Stimulated activated CD4-positive, alpha-beta T cell treated with anti-CD3 and anti-CD28 coated beads, Interleukin-12 subunit alpha, Interleukin-12 subunit beta, amount 100 ng/mL, for 48 hours (primary cell): ENCODE results near the gene SMCR8.
A peak's percentile ranks its signal among the peaks of the same experiment; 100 is the strongest.

Source experiments
- DNase-seq, 3 donors: peaks; one replicate each; pipeline ENCODE4 v3.0.0-alpha.2; 2020; ENCODE audit warnings: low read depth in 2 of 3, low spot score in 1 of 3

The SMCR8 gene

DNA sequence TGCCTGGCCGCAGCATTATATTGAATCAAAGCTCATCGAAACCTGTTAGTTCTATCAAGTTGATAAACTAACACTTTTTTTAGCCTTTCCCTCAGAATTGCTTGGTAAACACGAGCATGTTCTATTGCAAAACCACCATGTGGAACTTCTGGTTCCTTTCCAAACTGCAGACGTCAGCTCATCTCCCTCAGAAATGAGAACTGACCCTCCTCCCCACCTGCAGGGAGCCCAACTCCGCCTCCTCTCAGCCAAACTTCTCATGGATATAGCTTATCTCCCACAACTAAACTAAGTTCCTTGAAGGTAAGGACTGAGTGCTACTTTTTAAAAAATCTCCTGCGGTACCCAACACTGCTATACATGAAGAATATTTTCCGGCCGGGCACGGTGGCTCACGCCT is 41.5 kb downstream of the SMCR8 start:
- DNase-seq: no peak

DNA sequence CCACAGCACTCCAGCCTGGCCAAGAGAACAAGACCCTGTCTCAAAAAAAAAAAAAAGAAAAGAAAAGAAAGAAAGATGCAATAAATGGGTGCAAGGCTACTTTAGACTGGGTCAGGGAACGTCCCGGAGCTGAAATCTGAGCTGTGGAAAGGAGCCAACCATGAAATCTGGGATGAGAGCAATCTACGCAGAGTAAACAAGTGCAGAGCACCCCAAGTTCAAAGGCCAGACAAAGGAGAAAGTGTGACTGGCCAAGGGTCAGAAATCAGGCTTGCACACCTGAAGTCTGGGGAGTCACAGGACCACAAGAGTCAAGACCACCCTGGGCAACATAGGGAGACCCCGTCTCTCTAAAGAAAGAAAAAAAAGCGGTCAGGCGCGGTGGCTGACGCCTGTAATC is 45.4 kb downstream of the SMCR8 start:
- no peak for DNase-seq

DNA sequence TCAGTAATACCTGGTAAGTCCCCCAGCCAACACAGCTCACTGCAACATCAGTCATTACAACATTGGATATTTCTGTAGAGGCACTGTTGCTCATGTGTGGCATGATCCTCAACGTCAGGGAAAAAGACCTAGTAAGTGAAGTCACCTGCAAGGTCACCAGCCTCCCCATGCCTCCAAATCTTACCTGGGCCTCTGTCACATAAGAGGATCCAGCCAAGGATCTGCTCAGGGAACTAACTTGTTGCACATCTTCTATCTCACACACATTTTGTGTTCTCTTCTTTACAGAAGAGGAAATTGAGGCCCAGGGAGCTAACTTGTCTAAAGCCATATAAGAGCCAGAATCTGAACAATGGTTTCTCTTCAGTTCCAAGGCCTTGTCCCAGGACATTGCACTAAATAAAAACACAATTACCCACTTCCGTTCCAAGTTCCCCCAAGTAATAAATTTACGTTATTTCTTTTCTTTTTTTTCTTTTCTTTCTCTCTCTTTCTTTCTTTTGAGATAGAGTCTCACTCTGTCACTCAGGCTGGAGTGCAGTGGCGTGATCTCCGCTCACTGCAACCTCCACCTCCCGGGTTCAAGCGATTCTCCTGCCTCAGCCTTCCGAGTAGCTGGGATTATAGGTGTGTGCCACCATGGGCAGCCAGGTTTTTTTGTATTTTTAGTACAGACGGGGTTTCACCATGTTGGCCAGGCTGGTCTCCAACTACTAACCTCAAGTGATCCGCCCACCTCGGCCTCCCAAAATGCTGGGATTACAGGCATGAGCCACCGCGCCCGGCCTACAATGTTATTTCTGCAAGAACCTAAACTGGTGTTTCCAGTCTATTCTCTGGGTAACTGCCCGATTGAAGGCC is 47.0 kb downstream of the SMCR8 start:
- no peak for DNase-seq

DNA sequence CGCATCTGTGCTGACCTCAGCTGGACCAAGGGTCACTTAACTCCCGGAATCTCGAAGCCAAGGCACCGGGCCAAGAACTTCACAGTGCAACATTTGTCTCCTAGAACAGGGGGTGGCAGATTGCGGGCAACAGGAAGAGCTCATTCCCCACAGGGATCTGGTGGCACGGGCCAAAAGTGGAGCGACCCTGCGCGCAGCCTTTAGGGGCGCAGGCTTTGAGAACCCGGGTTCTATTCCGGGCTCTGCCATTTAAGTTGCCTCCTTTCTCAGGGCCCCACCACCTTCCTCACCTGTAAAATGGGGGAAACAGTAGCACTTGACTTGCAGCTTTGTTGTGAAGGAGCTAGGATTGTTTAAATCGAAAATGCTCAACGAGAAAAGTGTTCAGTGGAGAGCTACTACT is 47.6 kb downstream of the SMCR8 start:
- DNase-seq: no peak

DNA sequence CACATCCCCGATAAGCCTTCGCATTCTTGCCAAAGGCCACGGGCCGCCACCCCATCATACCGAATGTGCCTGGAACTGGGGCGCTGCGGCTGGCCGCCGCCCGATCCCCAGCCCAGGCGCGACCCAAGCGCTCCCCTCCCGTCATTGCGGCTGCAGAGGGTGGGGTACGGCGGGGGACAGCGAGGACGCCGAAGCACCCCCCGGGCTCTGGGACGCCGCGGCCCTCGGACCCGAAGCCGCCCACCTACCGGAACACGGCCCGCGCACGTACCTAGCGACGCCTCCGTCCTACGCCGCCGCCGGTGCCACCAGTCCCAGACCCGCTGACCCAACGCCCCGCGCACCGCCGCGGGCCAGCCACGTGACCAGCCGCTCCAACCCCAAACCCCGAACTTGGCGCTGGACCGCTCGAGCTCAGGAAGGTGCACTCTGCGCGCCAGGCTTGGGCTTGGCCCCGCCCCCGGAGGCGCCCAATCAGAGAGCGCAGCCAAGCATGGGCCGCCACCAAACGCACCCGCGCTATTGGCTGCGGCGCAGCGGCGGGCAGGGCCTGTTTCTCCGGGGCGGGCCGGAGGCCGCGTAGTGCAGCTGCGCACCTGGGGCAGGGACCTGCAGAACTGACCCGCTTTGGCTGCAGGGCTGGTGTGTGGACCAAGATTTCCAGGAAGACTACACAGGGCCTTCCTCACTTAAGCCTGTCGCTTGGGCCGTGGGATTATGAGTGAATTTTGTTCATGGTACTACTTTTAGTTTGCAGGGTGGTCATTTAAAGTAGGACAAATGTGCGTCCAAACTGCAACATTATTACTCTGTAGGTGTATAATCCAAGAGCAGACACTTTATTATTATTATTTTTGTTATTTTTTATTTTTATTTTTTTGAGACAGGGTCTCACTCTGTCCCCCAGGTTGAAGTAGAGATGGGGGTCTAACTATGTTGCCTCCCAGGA is 48.3 kb downstream of the SMCR8 start, which contains the start of gene SHMT1:
Gene SHMT1 (minus strand): TSS at position 450 of the 949 bp plus-strand sequence. CDS start 7,569 bp downstream, outside the sequence.
- peak; percentile 81 to 91 (median 83) for DNase-seq

DNA sequence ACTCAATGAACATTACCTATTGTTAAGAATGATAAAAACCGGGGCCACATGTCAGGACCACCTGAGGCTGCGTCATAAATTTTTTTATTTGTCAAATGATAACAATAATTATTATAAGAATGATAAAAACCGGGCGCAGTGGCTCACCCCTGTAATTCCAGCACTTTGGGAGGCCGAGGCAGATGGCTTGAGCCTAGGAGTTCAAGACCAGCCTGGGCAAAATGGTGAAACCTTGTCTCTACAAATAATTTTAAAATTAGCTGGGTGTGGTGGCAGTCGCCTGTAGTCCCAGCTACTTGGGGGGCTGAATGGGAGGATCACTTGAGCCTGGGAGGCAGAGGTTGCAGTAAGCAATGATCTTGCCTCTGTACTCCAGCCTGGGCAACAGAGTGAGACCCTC is 49.1 kb downstream of the SMCR8 start:
- no peak for DNase-seq

DNA sequence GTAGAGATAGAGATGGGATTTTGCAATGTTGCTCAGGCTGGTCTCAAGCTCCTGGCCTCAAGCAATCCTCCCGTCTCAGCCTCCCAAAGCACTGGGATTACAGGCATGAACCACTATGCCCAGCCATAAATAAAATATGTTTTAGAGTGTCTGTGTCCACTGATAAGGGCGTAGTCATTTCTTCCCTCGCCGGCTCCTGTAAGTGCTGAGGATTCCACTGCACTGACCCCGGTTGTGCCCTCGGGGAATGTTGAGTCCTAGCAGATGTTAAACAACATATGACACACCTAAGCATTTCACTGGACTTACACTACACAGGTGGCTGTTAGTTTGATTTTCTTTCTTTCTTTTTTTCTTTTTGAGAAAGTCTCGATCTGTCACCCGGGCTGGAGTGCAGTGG is 53.9 kb downstream of the SMCR8 start:
- no peak for DNase-seq

DNA sequence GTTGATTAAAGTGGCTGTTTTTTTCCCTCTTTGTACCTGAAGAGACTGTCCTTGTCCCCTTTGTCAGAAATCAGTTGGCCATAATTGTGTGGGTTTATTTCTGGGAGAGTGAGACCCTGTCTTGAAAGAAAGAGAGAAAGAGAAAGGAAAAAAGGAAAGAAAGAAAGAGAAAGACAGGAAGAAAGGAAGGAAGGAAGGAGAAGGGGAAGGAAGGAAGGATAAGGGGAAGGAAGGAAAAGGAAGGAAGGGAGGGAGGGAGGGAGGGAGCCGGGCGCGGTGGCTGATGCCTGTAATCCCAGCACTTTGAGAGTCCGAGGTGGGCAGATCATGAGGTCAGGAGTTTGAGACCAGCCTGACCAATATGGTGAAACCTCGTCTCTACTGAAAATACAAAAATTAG is 55.7 kb downstream of the SMCR8 start:
- no peak for DNase-seq

DNA sequence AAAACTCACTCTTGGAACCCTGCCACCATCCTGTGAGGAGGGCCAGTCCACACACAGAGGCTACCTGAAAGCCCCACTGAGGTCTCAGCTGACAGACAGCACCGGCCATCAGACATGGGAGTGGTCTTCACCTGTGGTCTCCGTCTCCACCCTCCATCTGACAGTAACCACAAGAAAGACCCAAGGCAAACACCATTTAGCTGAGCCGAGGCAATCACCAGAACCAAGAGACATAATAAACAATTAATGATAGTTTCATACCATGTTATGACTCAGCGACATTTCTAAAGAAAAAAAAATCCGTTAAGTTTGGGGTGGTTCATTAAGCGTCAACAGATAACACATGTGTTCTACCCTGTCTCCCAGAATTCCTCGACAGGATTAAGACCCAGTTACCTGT is 56.4 kb downstream of the SMCR8 start:
- DNase-seq: no peak

DNA sequence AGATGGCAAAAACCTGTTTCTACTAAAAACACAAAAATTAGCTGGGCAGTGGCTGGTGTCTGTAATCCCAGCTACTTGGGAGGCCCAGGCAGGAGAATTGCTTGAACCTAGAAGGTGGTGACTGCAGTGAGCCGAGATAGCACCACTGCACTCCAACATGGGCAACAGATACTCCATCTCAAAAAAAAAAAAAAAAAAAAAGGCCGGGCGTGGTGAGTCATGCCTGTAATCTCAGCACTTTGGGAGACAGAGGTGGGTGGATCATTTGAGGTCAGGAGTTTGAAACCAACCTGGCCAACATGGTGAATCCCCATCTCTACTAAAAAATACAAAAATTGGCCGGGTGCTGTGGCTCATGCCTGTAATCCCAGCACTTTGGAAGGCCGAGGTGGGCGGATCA is 58.1 kb downstream of the SMCR8 start:
- DNase-seq: peak in 1 of 3 donors; percentile 9

DNA sequence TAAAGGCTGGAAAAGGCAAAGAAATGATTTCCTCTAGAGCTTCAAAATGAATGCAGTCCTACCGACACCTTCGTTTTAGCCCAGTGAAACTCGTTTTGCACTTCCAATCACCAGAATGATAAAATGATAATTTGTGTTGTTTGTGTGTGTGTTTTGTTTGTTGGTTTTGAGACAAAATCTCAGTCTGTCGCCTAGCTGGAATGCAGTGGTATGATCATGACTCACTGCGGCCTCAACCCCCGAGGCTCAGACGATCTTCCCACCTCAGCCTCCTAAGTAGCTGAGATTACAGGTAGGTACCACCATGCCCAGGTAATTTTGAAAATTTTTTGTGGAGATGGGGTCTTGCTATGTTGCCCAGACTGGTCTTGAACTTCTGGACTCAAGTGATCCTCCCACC is 59.1 kb downstream of the SMCR8 start:
- no peak for DNase-seq
